NAMALWA (cell line): ENCODE data around the gene MAML2.

Experiments used
- DNase-seq: peaks from one replicate; pipeline ENCODE4 v3.0.0-alpha.2; 2015; ENCODE audit warnings: low spot score

Gene MAML2

DNA sequence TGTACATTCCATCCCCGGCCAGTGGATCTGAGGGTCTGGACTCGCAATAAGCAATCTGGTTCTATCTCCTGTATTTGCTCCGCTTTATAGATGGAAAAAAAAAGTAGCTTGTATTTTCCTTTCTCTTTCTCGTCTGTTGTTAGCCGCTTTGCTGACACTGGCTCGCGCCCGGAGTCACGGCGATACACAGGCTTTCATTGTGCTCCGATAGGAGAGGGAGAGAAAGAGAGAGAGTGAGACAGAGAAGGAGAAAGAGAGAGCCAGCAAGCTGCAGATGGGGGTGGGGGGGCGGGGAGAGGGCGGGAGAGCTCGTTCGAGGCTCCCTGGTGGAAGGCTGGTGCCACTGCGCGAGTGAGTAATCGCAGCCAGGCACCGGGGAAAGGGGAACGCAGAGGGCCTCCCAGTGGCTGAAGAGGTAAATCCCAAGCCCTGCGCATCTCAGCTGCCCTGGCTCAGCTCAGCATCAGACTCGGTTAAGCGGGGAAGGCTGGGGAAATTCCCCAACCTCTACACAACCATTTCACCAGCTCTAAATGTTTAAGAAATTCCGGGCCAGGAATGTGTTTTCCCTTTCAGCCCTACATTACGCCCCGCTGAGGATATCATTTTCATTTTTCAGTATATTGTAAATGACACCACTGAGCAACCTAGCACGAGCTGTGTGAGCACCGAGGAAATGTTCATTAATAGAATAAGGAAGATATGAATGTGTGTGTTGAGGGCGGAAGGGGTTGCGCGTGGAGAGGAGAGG lies at the start of gene MAML2:
Gene MAML2 (minus strand): TSS at position 235 of the 751 bp plus-strand sequence. CDS start 1,300 bp downstream, outside the sequence.
- DNase-seq: peak; percentile 93

DNA sequence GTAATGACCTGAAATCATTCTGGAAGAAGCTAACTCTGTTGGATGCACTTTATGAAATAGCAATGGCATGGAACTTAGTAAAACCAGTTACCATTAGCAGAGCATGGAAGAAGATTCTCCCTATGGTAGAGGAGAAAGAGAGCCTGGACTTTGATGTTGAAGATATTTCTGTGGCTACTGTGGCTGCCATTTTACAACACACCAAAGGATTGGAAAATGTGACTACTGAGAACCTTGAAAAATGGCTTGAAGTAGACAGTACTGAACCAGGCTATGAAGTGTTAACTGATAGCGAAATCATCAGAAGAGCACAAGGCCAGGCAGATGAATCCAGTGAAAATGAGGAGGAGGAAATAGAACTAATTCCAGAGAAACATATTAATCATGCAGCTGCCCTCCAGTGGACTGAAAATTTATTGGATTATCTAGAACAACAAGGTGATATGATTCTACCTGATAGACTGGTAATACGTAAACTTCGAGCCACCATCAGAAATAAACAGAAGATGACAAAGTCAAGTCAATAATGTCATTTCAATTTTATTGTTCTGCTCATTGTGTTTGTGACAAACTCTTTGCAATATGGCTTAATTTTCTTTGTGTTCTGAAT lies 48.8 kb upstream of the MAML2 start:
- DNase-seq: no peak

DNA sequence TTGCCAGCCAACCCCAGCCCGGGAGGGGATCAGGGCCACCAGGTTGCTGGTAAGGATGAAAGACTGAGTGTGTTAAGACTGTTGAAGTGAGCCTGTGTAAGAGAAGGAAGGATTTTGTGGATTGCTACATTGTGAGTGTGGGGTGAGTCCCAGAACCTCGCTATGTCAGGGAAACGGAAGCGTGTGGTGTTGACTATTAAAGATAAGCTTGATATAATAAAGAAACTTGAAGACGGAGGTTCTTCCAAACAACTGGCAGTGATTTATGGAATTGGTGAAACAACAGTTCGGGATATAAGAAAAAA lies 47.4 kb upstream of the MAML2 start:
- DNase-seq: no peak

DNA sequence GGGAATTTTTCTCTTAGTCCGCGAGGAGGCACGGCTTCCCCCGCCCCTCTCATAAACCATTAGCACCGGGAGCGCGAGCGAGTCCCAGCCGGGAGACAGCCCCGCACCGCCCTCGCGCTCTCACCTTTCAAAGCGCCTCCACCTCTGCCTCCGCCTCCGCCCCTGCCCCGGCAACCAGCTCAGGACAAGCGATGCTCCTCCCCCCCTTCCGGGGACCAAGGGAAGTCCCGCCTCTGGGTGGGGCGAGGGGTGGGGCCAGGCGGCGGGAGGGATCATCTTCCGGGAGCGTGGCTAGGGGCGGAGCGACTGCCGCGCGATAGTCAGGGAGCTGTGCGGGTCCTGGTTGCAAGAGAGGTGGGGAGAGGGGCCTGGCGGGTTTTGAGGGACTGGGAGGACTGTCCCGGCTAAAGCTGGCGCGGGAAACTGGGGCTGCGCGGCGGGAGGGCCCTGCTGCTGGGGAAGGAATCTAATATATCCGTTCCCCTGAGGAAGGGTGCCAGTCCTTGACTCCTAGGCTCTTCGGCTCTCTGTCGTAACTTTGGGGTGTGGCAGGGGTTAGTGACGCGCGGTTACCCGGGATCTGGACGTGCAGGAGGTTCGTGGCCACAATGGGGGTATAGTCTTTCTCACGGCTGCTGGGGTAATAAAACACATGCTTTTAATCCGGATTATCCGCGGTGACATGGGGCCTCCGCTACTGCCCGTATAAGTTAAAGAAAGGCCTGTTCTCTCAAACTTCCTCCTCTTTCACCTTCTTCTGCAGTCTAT lies 46.9 kb upstream of the MAML2 start, which contains the start of the genes CCDC82 and JRKL:
Gene CCDC82 (minus strand): TSS at position 193 of the 768 bp plus-strand sequence. CDS start 5,165 bp downstream, outside the sequence.
Gene JRKL (plus strand): TSS at position 294 of the 768 bp plus-strand sequence. CDS start 637 bp downstream, outside the sequence.
- DNase-seq: peak; percentile 96

DNA sequence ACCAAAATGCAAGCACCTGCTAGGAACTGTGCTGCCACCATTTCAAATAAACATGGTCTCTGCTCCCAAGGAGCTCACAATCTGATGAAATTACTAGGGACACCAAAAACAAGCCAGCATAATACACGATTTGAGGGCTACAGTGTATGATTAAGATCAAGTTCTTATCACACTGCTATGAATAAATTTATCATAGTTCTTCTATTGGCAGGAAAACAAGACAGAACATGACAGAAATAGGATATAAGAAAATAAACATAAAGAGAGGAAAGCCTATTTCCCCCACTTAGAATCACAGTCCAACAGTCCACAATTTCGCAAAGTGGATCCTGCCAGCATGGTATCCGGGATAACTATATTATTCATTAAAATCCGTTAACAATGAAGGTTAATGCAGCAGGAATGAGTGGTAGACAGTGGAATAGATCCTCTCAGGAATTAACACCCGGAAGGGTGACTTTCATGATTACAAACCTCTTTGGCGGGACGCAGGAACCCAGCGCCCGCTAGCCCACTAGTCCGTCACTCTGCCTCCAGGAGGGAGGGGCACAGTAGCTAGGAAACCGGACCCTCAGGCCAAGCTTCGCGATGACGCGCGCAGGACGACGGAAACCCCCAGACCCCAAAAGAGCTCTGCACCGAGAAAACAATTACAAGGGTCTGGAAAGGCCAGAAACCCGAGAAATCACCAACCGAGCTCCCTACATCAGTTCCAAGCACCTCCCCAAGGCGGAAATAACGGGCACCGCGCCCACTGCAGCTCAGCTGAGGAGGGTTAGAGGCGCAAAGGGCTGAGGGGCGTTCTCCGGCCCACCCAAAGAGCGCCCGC lies 46.1 kb upstream of the MAML2 start:
- peak; percentile 84 for DNase-seq

DNA sequence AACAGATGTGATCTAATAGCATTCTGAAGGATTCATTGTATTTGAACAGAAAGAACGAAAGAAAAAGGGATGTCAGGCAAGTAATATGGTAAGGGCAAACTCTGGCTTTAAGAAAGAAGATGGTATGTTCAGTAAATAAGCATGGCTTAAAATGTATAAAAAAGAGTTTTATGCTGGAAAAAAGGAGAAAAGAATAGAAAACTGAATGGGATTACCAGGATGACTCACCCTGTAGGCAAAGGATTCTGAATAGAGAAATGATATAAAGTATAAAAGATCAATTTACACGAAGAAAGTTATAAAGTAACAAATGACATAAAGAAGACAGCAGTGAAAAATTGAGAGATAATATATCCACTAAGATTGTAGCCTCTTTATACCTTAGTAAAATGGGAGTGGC lies 42.2 kb upstream of the MAML2 start:
- DNase-seq: no peak

DNA sequence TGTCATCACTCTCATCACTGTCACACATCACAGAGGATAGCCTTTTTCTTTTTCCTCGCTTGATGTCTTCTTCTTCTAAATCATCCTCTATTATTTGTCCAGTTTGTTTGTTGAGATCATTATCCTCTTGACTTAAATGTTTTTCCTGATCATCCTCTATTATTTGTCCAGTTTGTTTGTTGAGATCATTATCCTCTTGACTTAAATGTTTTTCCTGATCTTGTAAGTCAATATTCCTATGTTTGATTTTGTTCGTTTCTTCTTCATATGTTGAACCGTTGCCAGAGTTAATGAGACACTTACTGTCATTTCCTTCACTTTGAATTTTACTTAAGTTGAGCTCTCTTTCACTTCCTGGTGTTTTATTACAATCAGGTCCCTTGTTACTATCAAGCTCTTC lies 41.2 kb upstream of the MAML2 start:
- no peak for DNase-seq

DNA sequence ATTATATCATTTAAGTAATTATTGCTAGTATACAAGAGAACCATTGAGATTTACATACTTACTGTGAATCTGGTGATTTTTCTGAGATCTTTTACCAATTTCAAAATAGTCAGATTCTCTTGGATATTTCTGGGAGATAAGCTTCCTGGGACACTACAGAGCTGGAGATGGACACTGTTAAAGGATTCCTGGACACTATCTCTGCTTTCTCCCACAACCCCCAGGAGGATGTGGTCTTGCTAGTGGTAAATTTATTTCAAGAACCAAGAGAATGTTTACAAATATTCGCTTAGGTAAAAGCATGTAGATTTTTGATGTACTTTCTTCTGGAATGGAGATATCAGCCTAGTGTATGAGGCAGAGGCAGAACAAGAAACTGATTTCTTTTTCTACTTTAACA lies 33.8 kb upstream of the MAML2 start:
- DNase-seq: no peak

DNA sequence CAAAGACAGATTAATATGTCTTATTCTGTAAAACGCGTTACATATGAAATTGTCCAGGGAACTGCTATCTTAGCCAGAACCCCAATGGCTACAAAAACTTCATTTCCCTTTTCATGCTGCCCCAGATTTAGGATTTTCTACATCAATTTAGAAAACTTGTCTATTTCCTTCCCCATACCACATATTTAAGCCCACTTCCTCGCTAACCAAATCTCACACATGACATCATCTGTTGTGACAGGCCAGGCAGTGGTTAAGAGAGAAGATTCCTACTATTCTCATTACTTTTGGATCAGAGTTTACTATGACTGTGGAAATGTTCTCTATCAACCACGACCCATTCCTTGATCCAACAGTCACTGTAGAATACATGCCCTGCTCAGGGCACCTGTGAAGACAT lies 30.8 kb upstream of the MAML2 start:
- no peak for DNase-seq

DNA sequence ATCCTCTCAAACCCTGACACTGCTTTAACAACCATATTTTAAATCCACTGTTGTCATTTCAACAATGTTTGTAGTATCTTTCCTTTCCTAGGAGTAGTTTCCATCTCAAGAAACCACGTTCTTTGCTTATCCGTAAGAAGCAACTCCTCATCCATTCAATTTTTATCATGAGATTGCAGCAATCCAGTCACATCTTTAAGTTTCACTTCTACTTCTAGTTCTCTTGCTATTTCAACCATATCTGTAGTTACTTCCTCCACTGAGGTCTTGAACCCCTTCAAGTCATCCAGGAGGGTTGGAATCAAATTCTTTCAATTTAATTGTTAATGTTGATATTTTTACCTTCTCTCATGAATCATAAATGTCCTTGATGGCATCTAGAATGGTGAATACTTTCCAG lies 24.3 kb upstream of the MAML2 start:
- no peak for DNase-seq

DNA sequence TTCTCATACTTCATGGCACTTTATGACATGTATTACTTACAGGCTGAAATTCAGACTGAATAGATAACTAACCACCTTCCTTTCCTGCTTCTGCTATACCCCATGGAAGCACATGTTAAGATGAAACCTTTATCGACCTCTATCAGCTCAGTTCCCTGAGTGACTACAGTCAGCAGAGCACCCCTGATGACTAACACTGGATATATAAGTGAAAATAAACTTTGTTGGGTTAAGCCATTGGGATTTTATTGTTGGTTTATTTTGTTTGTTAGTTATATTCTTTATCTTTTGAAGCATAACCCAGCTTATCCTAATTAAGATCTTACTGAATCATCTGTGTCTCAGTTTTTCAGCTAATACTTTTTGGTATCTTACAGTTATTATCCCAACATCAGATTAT lies 23.0 kb upstream of the MAML2 start:
- DNase-seq: no peak

DNA sequence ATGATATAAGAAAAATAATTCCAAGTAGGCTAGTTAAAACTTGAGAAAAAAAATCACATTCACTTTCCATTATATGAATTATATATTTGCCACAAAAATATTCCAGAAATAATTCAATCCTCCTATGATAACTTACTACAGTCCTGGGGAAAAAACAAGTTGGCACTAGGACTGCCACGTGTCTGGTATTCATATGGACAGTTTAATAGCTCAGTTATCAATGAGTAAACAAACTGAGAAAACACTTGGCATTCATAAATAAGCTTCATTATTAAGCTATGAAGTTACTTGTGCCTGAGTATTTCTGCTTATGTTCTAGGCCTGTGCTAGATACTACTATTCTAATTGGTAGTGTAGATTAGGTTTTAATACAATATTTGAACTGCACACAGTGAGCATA lies 22.5 kb upstream of the MAML2 start:
- DNase-seq: no peak

DNA sequence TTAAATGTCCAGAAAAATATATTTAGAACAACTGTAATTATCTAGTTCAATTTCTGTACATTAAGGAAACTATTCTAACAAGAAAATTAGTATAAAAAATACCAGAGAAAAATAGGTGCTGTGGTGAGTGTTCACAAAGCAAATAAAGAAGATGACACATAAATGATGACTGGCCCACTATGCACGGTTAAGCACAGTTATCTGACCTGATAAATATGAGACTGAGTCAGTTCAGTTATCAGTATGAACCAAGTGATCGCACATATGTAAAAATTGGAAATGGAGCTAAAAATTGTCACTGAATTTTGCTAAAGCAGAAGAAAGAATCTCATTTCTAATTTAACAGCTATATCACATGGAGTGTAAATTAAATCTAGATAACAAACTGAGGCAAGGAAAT lies 18.8 kb upstream of the MAML2 start:
- DNase-seq: no peak

DNA sequence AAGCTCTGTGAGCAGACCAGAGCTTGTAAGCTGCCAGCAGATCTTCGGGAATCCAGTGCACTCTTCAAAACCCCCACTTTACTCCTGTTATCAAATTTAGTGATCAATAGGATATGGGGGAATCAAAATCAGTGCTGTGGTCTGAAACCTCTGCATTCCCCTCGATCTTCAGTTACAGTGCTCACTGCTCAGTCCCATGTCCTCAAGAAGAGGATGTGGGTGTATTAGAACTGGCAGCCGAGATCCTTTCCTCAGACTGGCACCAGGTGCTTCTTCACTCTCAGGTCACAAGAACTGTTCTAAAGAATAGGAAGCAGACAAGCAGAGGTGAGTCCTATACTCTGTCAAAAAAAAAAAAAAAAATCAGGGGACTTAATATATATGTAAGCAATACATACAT lies 15.3 kb upstream of the MAML2 start:
- no peak for DNase-seq

DNA sequence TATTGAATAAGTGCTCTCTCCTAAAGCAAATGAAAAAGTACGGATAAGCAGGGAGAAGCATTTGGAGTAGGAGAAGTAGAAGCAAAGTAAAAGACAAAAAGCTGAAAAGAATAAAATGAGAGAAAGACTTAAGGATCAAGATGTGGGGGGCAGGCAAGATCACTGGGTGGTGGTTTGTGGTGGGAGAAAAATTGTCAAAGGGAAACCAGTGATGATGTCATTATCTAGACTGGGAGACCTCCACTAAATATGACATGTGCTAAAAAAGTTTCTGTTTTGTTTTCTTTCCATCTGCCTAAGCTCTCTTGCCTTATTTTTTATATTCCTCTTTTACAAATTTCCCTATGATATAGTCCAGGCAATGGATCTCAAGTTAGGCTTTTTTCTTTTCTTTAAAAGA lies 14.8 kb upstream of the MAML2 start:
- DNase-seq: no peak

DNA sequence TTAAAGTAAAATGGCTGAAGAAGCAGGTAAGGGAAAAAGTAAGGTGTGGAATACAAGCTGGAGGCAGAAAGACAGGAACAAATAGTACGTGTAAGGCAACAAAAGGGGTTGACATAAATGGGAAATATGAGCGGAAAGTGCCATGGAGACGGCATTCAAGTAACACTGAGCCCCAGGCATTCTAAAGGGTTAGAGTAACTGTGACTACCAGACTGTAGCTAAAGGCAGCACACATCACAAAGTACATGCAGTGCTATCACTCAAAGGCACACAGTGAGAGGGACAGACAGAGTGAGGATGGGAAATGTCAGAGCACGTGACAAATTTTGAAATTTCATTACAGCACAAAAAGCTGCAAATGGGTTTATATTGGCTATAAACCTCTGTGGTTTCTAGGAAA lies 13.9 kb upstream of the MAML2 start:
- no peak for DNase-seq

DNA sequence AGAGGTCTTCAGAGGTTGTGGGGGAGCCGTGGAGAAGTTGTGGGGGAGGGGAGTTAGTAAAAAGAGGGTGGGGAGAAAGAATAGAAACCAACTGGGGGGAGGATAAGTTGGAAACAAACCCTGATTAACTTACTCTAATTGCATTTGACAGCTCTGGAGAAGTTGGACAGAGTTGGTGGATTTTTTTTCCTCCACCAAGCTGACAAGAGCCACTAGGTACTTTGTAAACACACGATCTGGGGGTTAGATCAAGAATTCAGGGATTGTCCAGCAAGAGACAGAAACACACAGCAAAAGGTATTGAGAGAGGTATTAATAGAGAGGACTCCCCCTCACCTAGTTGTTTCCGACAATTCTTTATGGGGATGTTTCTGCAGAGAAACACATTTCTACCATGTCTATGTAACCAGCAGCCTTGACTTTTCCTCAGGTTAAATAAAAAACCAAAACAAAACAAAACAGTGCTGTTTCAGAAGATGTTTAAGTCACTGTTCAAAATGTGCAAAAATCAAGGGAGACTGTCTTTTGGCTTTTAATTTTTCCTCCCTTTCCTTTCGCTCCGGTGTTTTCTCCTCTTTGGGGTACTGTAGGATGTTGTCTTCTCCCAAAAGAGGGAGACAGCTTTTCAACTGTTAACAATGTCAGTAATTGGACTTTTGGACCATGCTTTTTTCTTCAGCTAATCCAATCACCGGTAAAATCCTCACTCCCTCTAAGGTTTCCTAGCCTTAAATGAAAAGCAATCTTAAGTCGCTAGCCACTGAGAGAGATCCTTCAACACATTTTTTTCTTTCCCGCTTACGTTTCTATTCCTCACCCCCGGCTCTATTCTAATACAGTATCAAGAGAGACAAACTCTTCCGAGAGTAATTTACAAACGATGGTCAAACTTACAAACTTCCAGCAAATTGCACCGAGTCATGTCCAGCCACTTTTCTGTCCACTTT lies 708 bp downstream of the MAML2 start:
- peak; percentile 29 for DNase-seq

DNA sequence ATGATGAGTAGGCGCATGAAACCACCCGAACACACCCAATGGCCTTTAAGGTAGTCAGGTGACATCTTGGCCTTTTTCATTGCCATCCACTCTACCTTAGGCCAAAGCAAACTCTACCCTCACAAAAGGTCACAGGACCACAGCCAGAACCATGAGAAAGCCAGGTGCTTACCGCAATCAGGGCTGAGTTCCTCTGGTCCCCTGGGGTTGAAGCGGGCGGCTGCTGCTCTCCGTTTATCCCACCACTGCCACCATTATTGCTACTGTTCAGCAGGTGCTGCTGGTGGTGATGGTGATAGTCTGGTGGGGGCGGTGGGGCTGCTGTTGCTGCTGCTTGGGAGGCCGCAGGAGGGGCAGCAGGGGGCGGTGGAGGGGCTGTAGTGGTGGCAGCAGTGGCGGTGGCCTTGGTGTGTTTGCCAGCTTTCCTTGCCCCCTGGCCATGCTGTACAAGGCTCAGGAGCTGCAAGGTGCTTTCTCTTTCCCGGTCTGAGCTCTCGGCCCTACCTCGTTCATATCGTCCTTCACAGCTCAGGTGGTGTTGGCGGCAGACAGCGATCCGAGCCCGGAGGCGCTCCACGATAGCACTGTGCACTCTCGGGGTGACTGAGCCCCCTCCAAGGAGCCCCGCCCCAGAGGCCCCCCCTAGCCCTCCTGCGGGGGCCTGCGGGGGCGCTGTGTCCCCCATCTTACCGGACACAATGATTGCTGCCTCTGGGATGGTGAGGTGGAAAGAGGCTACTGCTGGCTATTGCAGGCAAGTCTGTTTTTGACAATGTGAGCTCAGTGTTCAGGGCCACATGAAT lies 1.6 kb downstream of the MAML2 start:
- DNase-seq: peak; percentile 64

DNA sequence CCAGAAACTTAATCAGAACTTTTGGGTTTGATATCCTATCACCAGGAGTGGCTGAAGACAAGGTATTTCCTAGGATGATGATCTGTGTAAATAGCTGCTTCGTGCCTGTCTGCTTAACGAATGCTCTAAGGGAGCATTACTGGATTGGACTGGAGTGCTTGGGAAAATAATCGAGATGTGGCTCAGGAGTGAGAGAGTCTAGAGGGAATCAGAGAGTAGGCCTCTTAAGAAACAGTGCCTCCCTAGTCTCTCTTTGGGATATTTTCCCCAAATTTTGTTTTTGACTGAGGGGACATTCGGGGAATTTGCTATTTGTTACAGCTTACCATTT lies 2.5 kb downstream of the MAML2 start:
- DNase-seq: no peak
